ENCODE results near the gene AKR1A1.
"Not testable (repeated sequence)": the region's sequence is repeated elsewhere in the genome, so short reads cannot be mapped to it uniquely, and the experiment has no call there.

The AKR1A1 gene

DNA sequence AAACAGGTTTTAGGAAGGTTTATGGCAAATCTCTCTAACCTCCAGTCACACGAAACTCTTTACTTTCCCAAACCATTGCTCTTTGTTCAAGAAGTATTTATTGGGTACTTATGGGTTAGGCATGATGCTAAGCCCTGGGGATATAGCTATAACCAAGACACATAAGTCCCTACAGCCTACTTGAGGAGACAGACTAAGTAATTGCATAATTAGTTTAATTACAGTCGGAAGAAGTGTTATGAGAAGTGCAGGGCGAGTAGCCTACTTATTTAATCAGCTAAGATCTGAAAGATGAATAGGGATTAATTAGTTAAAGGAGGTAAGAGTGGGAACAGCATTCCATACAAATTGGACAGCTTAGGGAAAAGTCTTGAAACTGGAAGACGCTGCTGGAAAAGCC lies 20.0 kb downstream of the AKR1A1 start:
- DNase-seq: no peak

DNA sequence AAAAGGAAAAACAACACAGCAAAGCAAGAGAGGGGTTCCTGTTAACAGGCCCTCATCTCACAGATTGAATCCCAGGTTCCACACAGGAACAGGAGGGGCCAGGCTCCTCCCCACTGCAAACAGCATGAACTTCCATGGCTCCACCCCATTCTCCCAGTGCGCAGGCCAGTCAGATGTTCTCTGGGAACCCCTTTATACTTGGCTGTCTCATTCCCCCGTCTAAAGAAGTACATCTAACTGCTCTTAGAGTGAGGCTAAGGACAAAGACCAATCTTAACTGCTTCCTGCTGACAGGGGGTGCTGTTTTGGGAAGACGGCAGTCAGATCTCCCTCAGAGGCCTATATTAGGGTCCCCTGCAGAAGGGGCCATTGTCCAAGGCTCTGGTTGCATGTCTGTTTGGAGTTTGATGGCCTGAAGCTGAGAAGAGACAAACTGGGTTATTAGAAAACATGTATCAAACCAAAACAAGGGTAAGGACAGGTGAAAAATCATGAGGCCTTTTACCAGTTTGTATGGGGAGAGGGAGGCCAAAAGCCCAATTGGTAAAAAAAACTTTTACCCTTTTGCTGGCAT lies 22.7 kb downstream of the AKR1A1 start:
- no peak for DNase-seq

DNA sequence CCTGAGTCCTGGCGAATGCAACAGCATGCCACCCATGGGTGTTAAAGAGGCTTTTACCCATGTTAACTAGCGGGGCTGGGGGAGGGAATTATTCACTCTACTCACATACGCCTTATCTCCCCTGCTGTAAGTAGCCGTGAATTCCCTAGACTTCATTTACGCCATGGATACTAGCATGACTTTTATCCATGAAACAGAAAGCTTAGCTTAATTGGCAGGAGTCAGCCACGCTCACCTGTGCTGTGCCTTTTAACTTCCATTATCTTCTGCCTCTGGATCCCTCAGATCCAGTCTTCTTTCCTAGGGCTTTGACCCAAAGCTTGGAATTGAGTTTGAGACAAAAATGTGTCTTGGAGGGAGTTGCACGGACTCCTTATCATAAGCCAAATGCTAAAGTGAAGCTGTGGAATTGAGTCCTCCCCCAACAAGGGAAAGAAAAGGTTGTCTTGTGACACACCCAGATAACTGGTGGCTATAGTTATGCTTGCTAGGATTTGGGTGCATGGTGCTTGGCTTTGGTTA lies 23.5 kb downstream of the AKR1A1 start:
- DNase-seq: no peak

DNA sequence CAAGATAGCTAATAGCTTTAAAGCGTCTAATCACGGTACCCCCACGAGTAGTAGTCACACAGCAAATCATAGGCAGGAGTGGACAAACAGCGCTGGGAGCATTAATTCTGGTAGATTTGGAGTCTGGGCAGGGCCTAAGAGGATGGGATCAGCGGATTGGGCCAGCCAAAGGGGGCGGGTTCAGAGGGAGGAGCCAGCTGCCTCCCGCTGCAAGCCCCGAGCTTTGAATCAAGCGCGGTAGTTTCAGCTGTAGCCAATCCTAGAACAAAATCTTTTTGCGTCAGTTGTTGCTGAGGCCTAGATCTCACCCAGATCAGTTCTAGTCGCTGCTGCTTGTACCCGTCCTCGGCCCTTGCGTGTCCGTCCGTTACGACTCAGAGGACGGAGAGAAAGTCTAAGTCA lies 32.6 kb downstream of the AKR1A1 start:
- DNase-seq: peak; percentile 91

DNA sequence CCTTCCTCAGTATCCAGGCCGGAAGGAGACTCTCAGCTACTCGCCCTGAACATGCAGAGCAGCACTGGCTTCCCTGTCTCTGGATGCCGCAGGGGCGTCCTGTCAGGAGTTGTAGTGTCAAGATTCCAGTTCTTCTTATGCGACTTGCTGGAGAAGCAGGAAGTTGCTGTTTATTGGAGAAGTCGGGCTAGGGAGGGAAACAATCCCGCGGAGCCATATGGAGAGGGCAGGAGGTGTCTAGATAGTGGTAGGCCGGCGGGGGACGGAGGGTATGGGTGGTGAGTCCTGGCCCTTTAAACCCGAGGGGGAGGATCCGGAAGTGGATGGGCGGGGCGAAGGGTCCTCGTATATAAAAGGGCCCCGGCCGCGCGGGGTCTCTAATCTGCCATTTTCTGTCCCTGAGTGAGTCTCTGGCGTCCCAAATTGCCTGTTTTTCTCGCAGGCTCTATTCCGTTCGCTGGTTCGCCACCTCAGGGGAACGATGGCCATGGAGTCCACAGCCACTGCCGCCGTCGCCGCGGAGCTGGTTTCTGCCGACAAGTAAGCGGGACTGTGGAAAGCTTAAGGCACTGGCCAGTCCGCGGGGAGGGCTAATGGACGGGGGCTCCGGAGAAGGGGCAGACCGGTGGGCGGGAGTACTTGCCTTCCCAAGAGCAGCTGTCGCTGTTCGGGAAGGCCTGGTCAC lies 33.2 kb downstream of the AKR1A1 start, which contains the start of gene NASP:
NASP (plus strand) TSS at position 376 of the 685 bp plus-strand sequence; CDS start at position 482, 106 bp downstream.
- peak; percentile 91 for DNase-seq

DNA sequence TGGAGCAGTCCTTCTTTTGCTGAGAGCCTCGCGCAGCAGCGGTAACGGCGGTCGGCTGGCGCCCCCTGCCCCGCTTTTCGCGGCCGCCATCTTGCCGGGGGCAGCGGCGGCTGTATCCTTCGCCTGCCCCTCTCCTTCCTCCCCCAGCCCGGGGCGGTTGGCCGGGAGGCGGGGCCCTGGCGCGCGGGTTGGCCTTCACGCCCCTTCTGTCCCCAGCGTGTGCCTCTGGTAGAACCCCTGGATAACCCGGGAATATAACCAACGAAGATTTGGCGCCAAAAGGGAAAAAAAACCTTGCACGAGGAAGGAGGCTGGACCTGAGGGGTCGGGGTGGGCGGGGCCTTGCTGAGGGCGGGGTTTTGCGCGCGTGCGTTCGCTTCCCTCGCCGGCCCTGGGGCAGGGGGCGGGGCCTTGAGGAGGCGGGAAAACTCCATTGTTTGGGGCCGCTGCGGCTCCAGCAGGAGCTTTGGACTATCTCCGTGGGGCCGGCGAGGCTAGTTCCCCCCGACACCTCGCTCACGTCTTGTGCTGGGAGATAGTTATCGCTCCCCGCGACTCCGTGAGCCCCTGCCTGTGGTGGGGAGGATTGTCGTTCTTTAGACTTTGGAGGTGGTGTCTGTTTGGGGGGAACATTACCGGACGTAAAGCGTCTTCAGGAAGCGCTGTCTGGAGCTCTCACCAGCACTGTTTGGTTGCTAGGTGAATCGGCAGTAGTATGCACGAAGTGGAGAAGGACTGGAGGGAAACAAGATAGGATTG lies 33.9 kb downstream of the AKR1A1 start:
- DNase-seq: peak; percentile 83

DNA sequence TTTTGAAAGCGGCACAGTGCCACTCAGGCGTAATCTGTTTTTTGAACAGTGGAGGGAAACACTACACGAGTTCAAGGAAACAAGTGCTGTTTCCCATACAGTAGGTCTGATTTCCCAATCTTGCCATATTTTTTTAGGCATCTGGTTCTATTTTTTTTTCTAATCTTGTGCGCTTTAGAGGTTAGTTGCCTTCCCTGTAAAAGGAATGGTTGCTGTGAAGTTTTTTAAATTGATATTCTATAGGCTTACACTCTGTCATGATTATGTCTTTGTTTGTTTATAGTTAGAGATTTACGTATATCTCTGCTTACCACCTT lies 34.4 kb downstream of the AKR1A1 start:
- no peak for DNase-seq

DNA sequence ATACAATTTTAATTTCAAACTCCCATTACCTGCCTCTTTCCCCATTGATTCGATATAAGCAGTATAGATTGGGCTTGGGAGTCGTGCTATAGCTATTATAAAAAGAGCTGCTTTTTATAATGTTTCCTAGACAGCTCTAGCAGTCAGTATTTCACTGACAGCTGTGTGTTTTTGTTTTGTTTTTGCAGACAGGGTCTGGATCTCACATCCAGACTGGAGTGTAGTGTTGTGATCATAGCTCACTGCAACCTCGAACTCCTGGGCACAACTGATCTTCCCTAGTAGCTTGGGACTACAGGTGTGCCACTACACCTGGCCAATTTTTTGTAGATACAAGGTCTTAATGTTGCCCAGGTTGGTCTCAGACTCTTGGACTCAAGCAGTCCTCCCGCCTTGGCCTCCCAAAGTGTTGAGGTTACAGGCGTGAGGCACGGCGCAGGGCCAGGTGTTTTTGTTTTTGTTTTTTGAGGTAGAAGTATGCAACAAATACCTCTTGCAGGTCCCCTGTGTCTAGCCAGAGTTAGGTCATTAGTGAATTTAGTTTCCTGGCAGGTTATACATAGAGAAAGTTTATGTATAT lies 35.0 kb downstream of the AKR1A1 start:
- DNase-seq: no peak

DNA sequence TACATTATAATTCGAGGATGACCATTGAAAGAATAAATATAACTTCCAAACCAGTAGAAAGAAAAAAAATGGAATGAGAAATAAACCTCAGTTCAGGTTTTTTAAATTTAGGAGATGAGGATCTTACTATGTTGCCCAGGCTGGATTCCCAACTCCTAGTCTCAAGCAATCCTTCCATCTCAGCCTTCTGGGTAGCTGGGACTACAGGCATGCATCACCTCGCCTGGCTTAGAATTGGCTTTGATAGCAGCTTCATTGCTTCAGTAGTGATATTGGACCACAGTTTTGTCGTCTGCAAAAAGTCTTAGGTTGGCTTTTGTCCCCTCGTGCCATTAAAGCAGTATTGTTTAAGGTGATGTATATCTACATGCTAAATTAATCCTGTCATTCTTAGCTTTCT lies 36.1 kb downstream of the AKR1A1 start:
- no peak for DNase-seq

DNA sequence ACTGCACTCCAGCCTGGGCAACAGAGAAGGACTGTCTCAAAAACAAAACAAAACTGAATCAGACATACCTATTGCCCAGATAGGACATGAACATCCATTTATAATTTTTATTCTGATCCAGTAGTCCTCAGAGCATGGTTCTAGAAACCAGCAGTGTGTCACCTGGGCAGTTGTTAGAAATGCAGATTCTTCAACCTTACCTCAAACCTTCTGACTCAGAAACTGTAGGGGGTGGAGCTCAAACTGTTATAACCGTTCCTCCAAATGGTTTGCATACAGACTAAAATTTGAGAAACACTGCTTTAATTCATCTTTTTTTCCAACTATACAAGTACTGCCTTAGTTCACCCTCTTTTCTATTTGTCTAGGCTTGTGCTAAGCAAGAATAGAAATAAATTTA lies 39.2 kb downstream of the AKR1A1 start:
- DNase-seq: no peak

DNA sequence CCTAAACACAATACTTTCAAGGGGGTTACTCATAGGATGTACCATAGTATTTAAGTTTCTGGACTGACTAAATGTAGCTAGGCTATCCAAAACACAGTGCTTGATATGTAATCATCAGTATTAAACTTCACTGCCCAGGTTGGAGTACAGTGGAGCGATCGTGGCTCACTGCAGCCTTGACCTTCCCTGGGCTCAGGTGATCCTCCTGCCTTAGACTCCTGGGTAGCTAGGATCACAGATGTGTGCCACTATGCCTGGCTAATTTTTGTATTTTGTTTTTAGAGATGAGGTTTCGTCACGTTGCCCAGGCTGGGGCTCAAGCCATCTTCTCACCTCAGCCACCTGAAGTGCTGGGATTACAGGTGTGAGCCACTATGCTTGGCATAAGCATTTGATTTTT lies 43.8 kb downstream of the AKR1A1 start:
- no peak for DNase-seq

DNA sequence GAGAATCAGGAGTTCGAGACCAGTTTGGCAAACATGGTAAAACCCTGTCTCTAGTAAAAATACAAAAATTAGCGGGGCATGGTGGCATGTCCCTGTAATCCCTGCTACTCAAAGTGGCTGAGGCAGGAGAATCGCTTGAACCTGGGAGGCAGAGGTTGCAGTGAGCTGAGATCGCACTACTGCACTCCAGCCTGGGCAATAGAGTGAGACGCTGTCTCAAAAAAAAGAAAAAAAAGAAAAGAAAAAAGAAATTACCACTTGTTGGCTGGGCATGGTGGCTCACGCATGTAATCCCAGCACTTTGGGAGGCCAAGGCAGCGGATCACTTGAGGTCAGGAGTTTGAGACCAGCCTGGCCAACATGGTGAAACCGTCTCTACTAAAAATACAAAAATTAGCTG lies 46.1 kb downstream of the AKR1A1 start:
- not testable (repeated sequence) for DNase-seq

DNA sequence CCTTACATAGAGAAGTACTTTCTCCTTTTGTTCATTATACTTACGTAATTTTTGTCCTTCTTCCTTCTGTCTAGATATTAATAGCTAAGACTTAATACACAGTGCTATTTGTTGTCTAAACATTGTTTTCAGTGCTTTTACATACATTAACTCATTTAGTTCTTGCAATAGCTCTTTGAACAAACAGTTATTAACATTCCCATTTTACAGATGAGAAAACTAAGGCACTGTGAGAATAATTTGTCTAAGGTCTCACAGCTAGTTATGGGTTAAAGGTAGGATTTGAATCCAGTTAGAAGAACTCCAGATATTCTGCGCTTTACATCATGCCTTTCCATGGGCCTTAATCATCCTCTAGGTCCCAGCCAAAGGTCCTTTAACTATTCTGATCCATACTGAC lies 53.6 kb downstream of the AKR1A1 start:
- DNase-seq: no peak

DNA sequence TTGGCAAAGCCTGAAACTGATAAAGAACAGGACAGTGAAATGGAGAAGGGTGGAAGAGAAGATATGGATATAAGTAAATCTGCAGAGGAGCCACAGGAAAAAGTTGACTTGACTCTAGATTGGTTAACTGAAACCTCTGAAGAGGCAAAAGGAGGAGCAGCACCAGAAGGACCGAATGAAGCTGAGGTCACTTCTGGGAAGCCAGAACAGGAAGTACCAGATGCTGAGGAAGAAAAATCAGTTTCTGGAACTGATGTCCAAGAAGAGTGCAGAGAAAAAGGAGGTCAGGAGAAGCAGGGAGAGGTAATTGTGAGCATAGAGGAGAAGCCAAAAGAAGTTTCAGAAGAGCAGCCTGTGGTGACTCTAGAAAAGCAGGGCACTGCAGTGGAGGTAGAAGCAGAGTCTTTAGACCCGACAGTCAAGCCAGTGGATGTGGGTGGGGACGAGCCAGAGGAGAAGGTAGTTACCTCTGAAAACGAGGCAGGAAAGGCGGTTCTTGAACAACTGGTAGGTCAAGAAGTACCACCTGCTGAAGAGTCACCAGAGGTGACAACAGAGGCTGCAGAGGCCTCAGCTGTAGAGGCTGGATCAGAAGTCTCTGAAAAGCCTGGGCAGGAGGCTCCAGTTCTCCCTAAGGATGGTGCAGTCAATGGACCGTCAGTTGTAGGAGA lies 56.9 kb downstream of the AKR1A1 start:
- DNase-seq: no peak

DNA sequence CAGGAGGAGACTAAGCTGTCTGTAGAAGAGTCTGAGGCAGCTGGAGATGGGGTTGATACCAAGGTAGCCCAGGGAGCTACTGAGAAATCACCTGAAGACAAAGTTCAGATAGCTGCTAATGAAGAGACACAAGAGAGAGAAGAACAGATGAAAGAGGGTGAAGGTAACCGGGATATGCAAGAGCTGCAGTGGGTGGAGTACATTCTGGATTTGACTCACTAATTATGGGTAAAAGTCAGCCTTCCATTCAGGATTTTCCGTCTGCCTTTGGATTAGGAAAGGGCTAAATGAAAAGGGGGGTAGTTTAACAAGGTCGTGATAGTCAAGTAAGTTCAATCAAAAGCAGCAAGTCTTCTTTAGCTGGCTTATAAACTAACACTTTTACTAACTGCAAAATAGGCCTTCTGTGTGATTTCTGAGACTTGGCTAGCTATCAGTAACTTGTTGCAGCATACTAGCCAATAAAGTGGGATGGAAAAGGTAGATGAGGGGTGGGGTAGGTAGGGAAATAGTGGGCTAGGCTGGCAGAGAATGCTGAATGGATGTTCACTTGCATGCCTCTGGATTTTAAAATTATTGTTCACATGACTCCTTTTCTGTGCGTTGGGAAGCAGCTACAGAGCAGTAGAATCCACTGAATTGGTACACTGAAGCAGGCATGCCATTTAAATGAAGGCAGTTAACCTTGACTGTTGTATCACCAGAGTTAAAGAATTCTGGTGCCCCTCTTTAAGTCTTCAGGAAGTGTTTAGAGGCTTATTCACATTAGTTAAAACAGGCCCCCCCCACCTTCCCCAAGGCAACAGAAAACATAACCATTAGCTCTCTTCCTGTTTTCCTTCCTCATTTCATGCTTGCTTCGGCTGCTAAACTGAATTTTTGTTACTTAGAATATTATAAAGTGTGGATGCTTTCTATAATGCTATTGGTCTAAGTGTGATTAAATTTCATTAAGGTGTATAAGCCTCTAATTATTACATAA lies 57.8 kb downstream of the AKR1A1 start:
- DNase-seq: no peak

DNA sequence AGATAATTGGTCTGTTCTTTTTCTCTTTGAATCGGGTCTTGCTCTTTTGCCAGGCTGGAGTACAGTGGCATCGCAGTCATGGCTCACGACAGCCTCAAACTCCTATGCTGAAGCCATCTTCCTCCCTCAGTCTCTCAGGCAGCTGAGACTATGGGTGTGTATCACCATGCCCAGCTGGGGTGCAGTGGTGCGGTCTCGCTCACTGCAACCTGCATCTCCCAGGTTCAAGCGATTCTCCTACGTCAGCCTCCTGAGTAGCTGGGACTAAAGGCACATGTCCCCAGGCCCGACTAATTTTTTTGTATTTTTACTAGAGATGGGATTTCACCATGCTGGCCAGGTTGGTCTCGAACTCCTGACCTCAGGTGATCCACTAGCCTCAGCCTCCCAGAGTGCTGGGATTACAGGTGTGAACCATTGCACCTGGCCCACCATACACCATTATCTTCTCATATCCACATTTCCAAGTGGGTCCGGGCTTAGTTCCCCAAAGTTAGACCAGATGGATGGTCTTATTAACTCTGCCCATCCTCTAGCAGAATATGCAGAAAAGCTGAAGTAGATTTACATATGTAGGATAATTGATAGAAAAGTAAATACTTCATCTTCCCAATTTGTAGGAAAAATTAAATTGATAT lies 60.1 kb downstream of the AKR1A1 start:
- no peak for DNase-seq

DNA sequence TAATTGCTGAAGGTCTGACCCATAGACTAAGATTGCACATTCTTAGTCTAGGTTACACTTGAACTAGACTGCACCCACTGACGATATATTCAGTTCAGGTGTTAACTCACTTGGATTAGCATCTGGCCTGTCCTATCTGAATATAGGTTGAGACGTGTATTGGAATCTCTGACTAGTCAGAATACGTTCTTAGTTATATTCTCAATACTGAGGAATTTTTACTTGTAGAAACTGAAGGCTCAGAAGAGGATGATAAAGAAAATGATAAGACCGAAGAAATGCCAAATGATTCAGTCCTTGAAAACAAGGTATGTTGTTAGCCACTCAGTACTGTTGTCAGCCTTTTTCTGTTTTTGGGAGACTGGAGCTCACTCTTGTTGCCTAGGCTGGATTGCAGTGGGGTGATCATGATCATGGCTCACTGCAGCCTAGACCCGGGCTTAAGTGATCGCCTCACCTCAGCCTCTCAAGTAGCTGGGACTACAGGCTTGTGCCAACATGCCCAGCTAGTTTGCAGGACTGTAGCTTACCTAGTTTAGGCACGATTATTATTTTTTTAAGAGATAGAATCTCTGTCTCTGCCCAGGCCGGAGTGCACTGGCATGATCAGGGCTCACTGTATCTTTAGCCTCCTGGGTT lies 62.4 kb downstream of the AKR1A1 start:
- DNase-seq: no peak

DNA sequence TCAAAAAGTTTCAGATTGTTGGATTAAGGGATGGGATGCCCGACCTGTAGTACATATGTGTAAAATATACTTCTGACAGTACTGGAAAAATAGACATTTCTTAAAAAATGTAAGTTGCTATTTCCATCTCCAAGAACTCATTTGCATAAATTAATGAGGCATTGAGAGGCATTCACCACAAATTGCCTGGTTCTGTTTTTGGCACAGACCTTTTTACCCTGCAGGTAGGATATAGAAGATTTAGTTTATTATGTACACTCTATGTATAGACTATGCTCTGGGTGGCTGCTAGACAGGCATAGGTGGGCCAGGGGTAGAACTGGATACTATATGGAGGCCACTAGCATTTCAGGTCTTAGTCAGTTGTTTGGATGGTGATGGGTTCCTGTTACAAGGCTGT lies 65.3 kb downstream of the AKR1A1 start:
- no peak for DNase-seq

DNA sequence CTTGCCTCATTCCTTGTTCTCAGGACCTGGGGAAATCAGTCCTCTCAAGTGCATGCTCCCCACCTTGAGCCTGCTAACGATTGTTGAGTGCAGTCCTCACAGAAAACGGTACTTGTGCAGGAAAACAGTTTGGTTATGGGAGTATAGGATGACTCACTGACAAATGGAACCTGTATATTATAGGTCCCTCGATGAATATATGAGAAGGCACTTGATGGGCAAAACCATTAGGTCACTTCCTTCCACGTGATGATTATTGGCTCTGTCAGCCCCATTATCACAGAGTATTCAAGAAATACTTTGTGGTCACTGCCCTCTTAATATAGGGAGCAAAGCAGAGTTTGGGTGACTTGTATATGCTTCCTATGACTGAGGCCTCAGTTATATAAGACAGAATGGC lies 67.0 kb downstream of the AKR1A1 start:
- DNase-seq: no peak

DNA sequence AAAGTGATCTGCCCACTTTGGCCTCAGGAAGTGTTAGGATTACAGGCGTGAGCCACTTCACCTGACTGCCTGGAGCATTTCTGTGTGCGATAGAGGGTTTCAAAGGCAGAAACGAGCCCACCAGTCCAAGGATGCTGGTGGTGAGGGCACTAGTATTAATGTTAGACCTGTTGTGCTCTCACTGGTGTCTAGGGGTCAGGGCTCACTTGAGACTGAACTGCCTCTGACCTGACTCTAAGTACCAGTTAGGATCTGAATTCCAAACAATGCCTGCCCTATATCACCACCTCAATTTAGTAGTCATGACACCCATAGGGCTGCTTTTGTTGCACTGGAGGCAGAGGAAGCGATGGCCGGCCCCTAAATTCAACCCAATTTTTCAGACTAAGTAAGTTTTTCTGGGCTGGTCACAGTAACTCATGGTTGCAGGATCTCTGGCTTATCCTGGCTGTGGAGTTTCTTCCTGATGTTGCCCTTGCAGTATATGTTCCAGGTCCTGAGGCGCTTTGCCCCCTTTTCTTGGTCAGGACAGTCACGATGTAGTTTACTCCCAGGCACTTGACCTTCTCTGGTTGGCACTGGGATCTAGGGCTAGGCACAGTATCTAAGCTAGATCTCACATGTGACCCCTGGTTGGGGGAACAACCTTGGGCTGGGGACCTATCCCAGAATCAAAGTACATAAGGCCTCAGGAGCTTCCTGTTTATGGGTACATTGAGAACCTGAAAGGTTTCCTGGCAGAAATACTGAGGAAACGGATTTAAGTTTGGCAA lies 68.7 kb downstream of the AKR1A1 start:
- DNase-seq: no peak

All from activated effector memory CD4-positive, alpha-beta T cell treated with Interleukin-2 at 50 U/mL for 16 hours (primary cell).